PFSK-1 (cell line): ENCODE results near the gene IL1A.

ENCODE experiments used
- FOXP2 ChIP-seq: optimal IDR thresholded peaks from 2 replicates; pipeline ENCODE3; 2011; ENCODE audit warnings: borderline replicate concordance, control low read depth, inconsistent platforms; ENCODE audit not compliant: insufficient read depth; ENCODE audit errors: extremely low read length, extremely low read depth
- POLR2AphosphoS5 ChIP-seq: IDR thresholded peaks from 2 replicates; pipeline ENCODE4 v1.6.1; 2012; ENCODE audit warnings: low read depth, mild to moderate bottlenecking, control low read depth, low read length, moderate library complexity
- REST ChIP-seq, 2 experiments: IDR thresholded peaks; 2 replicates each; pipeline versions ENCODE4 v1.6.1 to v1.8.0; 2011 to 2012; ENCODE audit warnings: low read depth in 2 of 2, low read length in 2 of 2, control low read depth in 1 of 2, inconsistent platforms in 1 of 2, mild to moderate bottlenecking in 1 of 2, moderate library complexity in 1 of 2; ENCODE audit not compliant: insufficient read depth in 1 of 2
- SIN3A ChIP-seq: IDR thresholded peaks from 2 replicates; pipeline ENCODE4 v1.6.1; 2012; ENCODE audit warnings: mild to moderate bottlenecking, low read length, moderate library complexity, borderline replicate concordance; ENCODE audit not compliant: insufficient read depth
- TAF1 ChIP-seq: IDR thresholded peaks from 2 replicates; pipeline ENCODE4 v1.6.1; 2012; ENCODE audit warnings: low read length, control low read depth, borderline replicate concordance; ENCODE audit not compliant: insufficient read depth

IL1A gene

GRCh38 chr2:112831513-112831845 is 47.2 kb upstream of the IL1A start:
- TF ChIP-seq TAF1 (no peak), FOXP2 (no peak), REST (IDR thresholded peaks at IDR 0.05; ENCODE audit: insufficient read depth in 1 of 2, low read depth in 2 of 2, low read length in 2 of 2) (no peak), POLR2AphosphoS5 (no peak), SIN3A (no peak)

- no peak for TF ChIP-seq FOXP2
- TF ChIP-seq TAF1, result no peak
- TF ChIP-seq REST (IDR thresholded peaks at IDR 0.05; ENCODE audit: insufficient read depth in 1 of 2, low read depth in 2 of 2, low read length in 2 of 2), result no peak
- TF ChIP-seq SIN3A, result no peak
- no peak for TF ChIP-seq POLR2AphosphoS5
Measured at GRCh38 chr2:112830682-112831512, 46.6 kb upstream of the IL1A start.

GRCh38 chr2:112829961-112830681 is 45.8 kb upstream of the IL1A start:
- TF ChIP-seq REST (IDR thresholded peaks at IDR 0.05; ENCODE audit: insufficient read depth in 1 of 2, low read depth in 2 of 2, low read length in 2 of 2) (no peak), FOXP2 (no peak), POLR2AphosphoS5 (no peak), TAF1 (no peak), SIN3A (no peak)

- TF ChIP-seq POLR2AphosphoS5 (no peak), REST (IDR thresholded peaks at IDR 0.05; ENCODE audit: insufficient read depth in 1 of 2, low read depth in 2 of 2, low read length in 2 of 2) (no peak), FOXP2 (no peak), TAF1 (no peak), SIN3A (no peak)
Measured at GRCh38 chr2:112829101-112829960, 45.0 kb upstream of the IL1A start.
